ENCODE measurements around the gene CXCL11. TPM values are rescaled to one million over a fixed set of nuclear protein-coding genes. Genes with fewer than 3 reads are reported as not detected.
"Not testable (repeated sequence)": the region's sequence is repeated elsewhere in the genome, so short reads cannot be mapped to it uniquely, and the experiment has no call there.

CXCL11 gene
- polyA plus RNA-seq, 1 donor: not detected

DNA sequence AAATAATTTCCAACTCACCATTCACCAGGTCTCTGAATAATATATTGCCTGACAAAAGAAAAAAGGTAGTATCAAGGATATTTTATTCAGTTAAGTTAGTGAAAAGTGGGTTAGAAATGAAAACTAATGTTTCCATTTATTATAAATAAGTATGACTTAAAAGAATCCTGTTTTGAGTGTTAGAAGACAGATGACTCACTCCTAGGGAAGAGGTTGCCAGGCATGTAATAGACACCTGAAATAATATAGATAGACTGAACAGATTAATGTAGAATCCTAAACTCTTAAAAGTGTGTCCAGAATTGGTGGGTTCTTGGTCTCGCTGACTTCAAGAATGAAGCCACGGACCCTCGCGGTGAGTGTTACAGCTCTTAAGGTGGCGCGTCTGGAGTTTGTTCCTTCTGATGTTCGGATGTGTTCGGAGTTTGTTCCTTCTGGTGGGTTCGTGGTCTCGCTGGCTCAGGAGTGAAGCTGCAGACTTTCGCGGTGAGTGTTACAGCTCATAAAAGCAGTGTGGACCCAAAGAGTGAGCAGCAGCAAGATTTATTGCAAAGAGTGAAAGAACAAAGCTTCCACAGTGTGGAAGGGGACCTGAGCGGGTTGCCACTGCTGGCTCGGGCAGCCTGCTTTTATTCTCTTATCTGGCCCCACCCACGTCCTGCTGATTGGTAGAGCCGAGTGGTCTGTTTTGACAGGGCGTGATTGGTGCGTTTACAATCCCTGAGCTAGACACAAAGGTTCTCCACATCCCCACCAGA is 6.5 kb upstream of the CXCL11 start:
- DNase-seq: not testable (repeated sequence)

DNA sequence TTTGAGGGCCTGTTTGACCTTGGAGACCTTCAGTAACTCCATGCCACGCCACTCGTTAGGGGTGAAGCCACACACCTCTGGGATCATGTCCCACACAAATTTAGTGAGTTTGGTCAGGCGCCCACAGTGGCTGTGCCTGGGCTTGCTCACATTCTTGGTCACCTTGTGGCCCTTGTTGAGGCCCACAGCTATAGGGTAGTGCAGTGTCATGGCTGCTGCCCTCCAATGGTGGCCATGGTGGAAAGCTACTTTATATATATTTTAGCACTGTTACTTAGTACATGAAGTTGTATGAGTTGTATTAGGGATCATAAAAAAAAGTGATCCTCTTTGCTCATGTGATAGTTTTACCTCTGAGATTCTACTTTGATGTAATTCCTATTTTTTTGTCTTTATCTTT is 985 bp upstream of the CXCL11 start:
- DNase-seq: no peak

DNA sequence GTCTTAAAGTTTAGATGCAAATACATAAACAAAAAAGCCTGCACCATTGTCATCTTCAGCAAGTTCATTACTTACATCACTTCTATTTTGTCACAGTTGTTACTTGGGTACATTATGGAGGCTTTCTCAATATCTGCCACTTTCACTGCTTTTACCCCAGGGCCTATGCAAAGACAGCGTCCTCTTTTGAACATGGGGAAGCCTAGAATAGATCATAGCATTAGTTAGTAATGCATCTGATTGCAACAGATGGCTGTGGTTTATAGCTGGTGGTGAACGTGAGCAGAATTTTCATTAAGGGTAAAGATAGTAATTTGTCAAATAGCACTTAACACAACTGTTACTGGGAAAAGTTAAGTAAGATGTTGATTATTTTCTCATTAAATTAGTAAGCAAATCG is 729 bp downstream of the CXCL11 start:
- no peak for DNase-seq

DNA sequence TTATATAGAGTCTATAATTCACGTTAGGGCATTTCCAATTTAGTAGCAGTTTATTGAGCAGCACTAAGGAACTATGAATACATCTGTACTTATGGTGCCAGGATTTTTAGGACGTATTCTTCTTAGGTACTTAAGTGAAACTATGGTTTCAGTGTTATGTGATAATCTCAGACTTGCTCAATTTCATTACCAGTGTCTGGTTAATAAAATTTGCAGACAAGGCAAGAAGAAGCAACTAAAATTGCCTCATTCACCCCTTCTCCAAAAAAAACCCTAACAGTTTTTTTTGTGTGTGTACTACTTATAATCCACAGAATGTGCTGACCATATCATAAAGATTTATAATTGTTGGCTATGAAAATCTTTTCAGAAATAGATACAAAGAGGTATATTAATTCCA is 6.6 kb downstream of the CXCL11 start:
- DNase-seq: no peak

DNA sequence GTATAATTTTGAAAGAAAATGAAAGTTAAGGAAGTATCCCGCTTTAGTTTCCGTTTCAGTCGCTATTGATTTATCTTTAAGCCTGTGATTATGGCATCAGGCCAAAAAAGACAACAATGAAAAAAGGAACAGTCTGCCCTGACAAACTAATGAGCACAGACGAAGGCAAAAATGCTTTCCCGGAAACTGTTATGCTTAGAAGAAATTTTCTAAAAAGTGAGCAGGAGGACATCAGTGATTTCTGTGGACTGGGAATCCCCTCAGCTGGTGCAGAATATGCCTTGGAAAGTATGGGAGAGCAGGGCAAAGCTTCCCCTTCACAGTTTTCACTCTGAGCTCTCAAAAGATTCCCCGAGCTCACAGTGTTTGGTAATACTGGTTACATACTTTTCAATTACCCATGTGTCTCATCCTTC is 7.5 kb downstream of the CXCL11 start:
- DNase-seq: peak; percentile 36

DNA sequence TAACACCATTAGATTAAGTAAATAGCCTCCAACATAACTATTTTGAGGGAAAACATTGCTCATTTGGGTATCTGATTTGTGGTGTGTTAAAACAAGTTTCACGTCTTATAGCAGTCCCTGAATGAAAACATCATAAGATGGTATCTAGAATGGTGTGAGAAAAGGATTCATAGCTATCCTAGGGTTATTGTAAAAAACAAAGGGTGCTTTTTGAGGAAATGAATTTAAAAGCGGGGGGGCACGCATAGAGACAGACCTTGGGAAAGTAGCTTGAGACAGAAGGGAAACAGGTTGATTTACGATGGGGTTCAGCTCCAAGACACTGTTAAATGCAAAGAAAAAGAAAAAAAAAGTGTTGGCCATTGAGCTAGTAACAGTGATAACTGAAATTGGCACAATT is 11.8 kb downstream of the CXCL11 start:
- no peak for DNase-seq

DNA sequence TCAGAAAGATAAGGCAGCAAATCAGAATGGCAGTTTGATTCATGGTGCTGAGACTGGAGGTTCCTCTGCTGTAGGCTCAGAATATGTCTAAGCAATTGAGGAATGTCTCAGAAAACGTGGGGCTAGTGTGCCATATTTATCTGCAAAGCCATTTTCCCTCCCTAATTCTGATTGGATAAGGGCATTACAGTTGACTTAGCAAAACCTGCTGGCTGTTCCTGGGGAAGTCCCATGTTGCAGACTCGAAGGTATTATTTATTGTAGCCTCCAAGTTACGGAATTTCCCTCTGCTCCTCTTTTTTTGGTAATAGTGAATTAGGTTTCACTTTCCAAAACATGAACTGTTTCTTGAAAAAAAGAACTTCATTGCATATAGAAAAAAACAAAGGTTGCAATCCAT is 12.5 kb downstream of the CXCL11 start, which contains the start of gene CXCL10:
Gene CXCL10, minus strand, starts transcription at position 109 of the 400 bp plus-strand sequence. Its CDS starts 66 bp downstream, at position 43.
- DNase-seq: no peak

DNA sequence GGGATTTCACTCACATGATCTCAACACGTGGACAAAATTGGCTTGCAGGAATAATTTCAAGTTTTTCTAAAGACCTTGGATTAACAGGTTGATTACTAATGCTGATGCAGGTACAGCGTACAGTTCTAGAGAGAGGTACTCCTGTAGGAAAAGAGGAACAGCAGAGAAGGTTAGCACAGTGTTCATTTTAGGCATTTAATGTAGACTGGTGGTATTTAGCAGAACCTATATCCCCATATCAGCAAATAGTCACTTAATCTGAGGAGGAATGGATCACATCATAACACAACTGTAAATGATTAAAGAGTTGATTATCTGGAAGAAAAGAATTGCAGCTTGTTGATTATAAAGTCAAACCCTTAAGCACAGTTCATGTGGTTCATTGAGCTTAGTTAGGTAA is 13.2 kb downstream of the CXCL11 start:
- no peak for DNase-seq

DNA sequence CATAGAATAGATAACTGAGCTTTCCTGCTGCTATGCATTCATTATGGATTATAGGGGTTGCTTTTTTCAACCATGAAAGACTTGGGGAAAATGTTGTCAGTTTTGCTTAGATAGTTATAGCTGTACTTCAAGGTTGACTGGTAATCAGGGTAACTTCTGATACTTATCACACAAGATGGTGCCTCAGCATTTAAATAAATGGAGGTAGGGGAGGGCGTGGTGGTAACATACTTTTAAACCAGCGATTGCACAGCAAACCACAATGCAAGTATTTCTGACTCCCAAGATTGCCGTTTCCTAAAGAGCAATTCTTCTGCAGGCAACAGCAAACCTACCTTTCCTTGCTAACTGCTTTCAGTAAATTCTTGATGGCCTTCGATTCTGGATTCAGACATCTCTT is 13.8 kb downstream of the CXCL11 start:
- no peak for DNase-seq

DNA sequence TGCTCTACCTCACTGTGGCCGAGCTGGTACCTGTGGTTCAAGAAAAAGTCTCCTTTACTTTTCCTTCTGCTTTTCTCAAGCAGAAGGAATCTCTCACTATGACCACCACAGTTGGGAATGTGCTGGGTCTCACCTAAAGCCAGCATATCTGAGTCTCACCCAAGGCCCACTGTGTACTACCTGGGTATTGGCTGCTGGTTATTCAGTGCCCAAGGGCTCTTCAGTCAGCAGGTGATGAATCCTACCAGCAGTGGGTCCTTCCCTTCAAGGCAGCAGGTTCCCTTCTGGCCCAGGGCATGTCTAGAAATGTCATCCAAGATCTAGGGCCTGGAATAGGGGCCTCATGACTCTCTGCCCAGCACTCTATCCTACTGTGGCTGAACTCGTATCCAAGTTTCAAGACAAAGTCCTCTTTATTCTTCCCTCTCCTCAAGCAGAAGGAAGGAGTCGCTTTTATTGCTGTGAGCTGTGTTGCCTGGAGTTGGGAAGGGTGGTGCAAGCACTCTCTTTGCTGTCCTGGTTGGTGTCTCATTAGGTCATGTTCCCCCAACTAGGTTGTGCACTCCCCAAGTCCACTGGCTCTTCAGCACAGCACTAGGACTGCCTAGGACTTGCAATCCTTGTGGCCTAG is 18.7 kb downstream of the CXCL11 start:
- DNase-seq: no peak

DNA sequence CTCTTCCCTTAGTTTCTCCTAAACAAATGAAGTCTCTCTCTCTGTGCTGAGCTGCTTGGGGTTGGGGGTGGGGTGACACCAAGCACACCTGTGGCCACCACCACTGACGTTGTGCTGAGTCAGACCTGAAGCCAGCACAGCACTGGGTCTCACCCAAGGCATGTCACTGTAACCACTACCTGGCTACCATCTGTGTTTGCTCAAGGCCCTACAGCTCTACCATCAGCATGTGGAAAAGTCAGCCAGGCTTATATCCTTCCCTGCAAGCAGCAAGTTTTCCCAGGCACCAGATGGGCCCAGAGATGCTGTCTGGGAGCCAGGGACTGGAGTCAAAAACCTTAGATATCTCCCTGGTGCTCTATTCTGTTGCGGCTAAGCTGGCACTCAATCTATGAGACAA is 19.5 kb downstream of the CXCL11 start:
- DNase-seq: no peak

DNA sequence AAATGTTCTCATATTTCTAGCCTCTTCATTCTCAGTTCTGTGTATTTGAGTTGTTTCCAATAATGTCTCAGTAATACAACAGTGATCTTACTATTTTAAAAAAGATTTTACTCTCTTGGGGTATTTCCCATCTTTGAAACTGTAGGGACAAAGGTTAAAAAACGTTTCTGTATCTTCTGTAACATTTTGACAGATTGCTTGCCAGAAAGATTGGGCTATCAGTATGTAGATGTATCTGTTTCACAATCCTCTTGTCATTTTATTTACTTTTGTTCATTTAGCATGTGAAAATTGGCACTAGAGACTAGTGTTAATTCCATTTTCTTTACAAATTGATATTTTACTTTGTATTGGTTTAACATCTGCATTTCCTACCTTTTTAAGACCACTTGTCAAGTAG is 22.3 kb downstream of the CXCL11 start:
- DNase-seq: no peak

DNA sequence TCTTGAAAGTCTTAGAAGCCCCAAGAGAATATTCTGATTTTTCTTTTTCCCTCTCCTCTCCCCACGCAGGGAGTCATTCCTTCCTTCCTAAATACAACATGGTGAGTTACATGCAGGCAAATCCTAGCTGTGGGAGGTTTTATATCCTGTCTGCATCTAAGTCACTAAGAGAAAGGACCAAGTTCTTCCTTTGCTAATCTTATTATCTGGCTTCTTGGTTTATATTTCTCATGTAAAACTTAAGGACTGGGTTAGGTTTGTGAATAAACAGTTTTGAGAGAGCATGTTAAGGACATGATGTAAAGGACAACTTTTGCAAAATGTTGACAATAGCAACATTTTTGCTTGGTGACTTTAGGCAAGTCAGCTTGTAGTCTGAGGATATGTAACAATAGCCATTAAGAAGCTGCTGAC is 23.5 kb downstream of the CXCL11 start:
- no peak for DNase-seq

DNA sequence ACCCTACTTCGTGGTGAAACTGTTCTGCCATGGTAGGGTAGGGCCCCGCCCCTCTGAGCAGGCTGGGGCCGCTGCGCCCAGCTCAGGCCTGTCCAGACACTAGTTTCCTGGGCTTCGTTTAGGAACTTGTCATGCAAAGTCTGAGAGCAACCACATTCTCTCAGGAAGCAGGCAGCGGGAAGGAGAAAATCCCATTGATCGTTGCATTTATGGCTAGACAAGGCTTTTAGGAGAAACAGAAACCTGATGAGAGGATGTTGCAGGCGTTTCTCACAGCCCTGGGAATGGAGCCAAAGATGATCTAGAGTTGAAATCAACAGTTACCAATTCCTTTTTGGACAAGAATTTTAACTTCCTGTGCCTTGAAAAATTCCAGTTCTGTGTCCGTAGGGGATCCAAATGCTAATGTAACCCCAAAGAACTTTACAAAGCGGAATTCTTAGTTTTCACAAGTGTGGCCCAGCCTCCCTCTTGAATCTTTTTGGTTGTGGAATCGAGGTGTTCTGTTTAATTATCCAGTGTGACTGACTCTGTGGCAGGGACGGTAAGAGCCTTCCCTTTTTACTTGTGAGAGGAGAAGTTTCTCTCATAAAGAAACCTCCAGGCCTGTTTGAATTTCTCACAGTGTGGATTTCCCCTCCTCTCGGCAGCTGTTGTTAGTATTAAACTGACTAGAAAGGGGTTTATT is 24.0 kb downstream of the CXCL11 start:
- peak; percentile 11 for DNase-seq

DNA sequence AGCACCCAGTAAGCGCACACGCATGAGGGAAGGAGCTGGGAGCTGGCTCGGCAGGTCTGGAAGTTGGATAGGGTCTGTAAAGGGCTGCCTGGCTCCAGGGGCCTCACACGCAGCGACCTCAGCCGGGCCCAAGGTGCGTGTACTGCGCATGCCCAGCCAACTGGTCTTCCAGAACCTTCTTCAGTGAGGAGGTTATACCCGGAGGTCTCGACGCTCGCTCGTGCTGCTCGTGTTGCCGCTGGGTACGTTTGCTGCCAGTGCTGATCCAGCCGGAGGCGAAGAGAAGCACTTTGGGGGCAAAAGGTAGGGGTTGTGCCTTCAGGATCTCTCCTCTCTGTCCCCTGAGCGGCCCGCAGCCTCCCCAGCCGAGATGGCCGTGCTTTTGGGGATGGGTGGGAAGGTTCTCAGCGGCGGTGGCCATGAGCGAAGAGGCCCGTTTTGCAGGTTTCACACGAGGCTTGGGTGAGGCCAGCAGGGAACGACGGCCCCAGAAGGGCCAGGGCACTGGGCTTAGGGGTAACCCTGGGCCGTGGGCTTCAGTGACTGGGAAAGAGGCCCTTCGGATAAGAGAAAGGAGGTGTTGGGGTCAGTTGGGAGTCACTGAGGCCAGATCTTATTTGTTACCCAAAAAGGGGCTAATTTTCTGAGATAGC is 24.7 kb downstream of the CXCL11 start:
- DNase-seq: no peak

DNA sequence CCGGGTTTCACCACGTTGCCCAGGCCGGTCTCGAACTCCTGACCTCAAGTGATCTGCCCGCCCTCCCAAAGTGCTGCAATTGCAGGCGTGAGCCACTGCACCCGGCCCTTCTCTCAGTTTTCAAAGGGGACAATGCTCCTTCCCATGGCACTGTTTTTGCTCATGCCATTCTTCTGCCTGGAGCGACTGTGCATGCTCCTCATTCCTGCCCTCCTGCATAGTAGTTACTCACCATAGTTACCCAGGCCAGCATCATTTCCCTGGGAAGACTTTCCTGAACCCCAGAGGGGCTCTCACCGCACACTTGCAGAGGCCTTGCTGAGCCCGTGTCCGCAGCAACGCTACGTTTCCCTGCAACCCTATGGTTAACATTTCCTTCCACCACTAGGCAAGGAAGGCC is 25.3 kb downstream of the CXCL11 start:
- no peak for DNase-seq

DNA sequence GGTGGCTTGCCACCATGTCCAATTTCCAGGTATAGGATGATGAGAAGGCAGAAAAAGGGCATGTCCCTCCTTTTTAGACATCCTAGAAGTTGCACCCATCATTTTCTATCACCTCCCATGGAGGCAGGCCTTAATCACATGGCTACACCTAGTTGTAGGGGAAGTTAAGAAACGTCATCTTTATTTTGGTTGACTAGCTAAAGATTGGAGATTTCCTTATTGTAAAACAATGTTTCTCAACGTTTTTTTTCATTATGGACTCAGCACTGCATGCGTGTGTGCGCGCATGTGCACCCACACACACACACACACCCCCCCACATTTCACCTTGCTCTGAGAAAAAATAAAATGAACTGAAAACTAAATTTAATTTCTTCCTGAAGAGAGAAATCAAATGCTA is 26.6 kb downstream of the CXCL11 start:
- no peak for DNase-seq

DNA sequence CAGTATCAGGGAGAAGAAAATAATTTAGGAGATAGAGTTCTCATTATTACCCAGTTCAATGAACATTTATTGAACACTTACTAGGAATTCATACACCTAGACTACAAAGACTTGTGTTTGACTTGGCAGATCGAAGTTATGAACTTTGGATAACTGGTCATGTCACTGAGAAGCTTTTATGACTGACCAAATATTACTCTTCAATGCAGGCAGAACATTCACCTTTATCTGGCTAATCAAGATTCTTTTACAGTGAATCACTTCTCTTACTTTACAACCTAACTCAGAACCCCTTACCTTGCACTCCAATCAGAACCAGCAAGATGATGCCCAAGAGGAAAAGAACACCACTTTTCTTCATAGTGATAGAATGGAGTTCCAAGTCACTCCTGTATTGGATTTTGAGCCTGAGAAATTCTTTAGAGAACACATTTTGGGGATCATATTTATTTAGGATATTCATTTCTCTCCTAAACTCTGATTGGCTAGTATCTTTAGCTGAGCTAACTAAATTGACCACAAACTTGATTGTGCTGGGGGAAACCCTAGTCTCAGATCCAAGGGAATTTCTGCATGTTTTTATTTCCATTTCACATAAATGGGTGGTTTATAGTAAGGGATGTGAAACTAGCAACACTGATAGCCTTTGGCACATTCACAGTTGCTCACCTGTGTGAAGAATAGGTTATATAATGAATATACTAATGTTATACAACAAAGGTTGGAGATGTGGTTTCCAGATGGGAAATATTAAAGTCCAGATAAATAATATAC is 28.6 kb downstream of the CXCL11 start, which contains the start of gene CXCL9:
Gene CXCL9, minus strand, starts transcription at position 421 of the 774 bp plus-strand sequence. Its CDS starts 60 bp downstream, at position 361.
- DNase-seq: no peak

DNA sequence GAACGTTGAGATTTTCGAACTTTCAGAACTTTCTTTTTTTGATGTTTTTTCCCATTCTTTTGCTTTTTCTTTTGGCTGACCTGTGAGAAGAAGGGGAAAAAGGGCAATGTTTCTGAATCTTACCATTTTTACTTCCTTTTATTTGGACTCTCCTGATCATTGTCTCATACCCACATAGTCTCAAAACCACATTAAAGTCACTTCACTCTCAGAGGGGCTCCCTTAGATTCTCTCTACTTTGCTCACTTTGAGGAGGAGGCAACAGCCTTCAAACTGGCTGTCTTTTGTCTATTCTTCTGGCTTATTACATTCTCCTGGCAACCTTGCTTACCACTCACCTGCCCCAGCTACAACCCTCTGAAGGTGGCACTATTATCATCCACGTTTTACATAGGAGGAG is 32.2 kb downstream of the CXCL11 start:
- DNase-seq: no peak

DNA sequence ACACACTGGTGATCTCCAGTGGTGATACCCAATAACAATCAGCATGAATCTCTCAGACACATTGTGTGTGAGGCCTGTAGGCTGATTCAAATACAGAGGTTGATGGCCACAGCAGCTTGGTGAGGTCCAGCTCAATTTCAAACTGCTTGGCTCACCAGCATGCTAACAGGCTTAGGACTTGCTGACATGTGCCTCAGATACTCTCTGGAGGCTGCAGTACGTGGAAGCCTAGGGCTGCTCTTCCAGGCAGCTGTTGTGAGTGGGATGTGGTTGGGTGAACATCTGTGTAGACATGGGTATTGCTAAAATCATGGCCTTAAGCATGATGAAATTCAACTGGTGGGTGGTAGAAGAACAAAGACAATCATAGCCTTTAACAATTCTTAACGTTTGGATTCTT is 32.8 kb downstream of the CXCL11 start:
- DNase-seq: no peak

DNA sequence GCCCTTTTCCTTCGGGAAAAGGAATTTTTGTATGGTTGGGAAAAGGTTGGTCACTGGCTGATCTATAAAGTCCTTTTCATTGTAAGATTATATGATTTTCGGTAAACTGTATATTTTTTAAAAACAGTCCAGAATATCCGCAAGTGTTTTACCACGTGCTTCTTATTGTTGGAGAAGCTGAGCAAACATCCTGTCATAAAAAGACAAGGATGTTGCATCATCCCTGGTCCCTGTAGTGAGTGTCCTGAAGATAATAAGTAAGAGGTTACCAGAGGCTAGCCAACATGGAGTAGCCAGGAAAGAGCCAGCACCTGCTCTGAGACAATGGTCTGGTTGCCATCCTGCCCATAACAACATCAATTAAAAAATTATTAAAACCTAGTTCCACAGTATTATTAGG is 33.7 kb downstream of the CXCL11 start:
- DNase-seq: no peak

DNA sequence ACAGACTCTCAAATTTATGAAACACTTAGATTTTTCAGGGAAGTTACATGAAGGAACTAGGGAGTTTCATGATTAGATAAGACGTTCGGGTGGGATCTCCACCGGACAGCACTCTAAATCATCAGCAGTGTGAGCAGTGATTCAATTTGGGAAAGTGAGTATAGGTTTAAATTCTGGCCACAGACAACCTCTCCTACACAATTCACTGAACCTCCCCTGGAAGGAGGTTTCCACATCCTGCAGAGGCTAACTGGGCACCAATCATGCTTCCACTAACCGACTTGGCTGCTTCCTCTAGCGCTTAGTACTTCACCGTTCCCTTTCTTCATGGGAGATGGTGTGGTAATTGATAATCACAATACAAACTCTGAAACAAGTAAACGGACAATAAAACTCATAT is 34.2 kb downstream of the CXCL11 start:
- no peak for DNase-seq
